NB4 (cell line): ENCODE results near the gene KLHL12.

Source experiments
- MAX ChIP-seq: IDR thresholded peaks from 2 replicates; pipeline ENCODE4 v1.6.1; 2011; ENCODE audit warnings: low read depth, low read length
- MYC ChIP-seq: IDR thresholded peaks from 2 replicates; pipeline ENCODE4 v1.6.1; 2011; ENCODE audit warnings: low read depth, low read length
- POLR2A ChIP-seq: IDR thresholded peaks from 2 replicates; pipeline ENCODE4 v1.6.1; 2011; ENCODE audit warnings: mild to moderate bottlenecking; ENCODE audit not compliant: insufficient read length; ENCODE audit errors: extremely low read depth
- TF ChIP-seq, protein P1 (sequence below): IDR thresholded peaks from one replicate; pipeline ENCODE4 v1.5.1; 2012; ENCODE audit warnings: low read depth, low read length

GRCh38 chr1:202888531-202889360 lies 38.3 kb downstream of the KLHL12 start, which contains the start of gene RABIF:
- peak; percentile 84 for TF ChIP-seq POLR2A
- TF ChIP-seq, protein P1, sequence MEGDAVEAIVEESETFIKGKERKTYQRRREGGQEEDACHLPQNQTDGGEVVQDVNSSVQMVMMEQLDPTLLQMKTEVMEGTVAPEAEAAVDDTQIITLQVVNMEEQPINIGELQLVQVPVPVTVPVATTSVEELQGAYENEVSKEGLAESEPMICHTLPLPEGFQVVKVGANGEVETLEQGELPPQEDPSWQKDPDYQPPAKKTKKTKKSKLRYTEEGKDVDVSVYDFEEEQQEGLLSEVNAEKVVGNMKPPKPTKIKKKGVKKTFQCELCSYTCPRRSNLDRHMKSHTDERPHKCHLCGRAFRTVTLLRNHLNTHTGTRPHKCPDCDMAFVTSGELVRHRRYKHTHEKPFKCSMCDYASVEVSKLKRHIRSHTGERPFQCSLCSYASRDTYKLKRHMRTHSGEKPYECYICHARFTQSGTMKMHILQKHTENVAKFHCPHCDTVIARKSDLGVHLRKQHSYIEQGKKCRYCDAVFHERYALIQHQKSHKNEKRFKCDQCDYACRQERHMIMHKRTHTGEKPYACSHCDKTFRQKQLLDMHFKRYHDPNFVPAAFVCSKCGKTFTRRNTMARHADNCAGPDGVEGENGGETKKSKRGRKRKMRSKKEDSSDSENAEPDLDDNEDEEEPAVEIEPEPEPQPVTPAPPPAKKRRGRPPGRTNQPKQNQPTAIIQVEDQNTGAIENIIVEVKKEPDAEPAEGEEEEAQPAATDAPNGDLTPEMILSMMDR, result no peak
- peak; percentile 40; the same call in 1 of the 2 replicates for TF ChIP-seq MAX
- no peak; the same call in 1 of the 2 replicates for TF ChIP-seq MYC
